Activated naive CD8-positive, alpha-beta T cell treated with anti-CD3 and anti-CD28 coated beads, Interleukin-2, amount 10 ng/mL, durations not matched to agents 7 days and 5 days (primary cell): Measurements from ENCODE around the gene CTNNA2. TPM values are rescaled to one million over a fixed set of nuclear protein-coding genes. Genes with fewer than 3 reads are reported as not detected.

Experiments used
- ATAC-seq: fragments of 150-1000 bp; cut with Tn5 transposase; one replicate; pipeline ENCODE4 v1.10.0; 2021; ENCODE audit warnings: low read depth, moderate library complexity
- POLR2A ChIA-PET: fragments of 350-600 bp; sonication (Branson Sonifier 250); formaldehyde crosslinking; loops from one replicate; lab custom pipeline; 2021; ENCODE audit warnings: antibody characterized with exemption; lab: Charles Lee
- DNase-seq: peaks from one replicate; pipeline ENCODE4 v3.0.0; 2021
- H3K27ac Mint-ChIP-seq: one replicate; pipeline ENCODE4 v1.8.0; 2022; ENCODE audit warnings: mild to moderate bottlenecking, mixed read lengths
- H3K27me3 Mint-ChIP-seq: one replicate; pipeline ENCODE4 v1.8.0; 2022; ENCODE audit warnings: mild to moderate bottlenecking, moderate library complexity, mixed read lengths
- H3K36me3 Mint-ChIP-seq: one replicate; pipeline ENCODE4 v1.8.0; 2021; ENCODE audit warnings: mild to moderate bottlenecking, mixed read lengths
- H3K4me1 Mint-ChIP-seq: one replicate; pipeline ENCODE4 v1.8.0; 2021; ENCODE audit warnings: mixed read lengths
- H3K4me3 Mint-ChIP-seq: one replicate; pipeline ENCODE4 v1.8.0; 2022; ENCODE audit warnings: mild to moderate bottlenecking, moderate library complexity, mixed read lengths
- H3K9me3 Mint-ChIP-seq: one replicate; pipeline ENCODE4 v1.8.0; 2021; ENCODE audit warnings: mixed read lengths
- total RNA-seq, 2 experiments: library from RNA; stranded (reverse); gene quantifications; one replicate each; pipeline ENCODE4 v1.2.3, GENCODE V29; 2021

Gene CTNNA2
- total RNA-seq, 2 experiments from 2014 or later: not detected

GRCh38 chr2:79622508-79622907, 109.7 kb downstream of the CTNNA2 start:
- ATAC-seq (no peak), DNase-seq (no peak)
- Mint-ChIP-seq H3K36me3 (no peaks in the 10 kb centered on the region), H3K4me3 (no peak overlapping the region), H3K27me3 (no peaks in the 10 kb centered on the region), H3K4me1 (no peaks in the 10 kb centered on the region), H3K27ac (no peak overlapping the region), H3K9me3 (peaks cover 8% of the 10 kb centered on the region)
- POLR2A ChIA-PET: no interaction called here

GRCh38 chr2:79627237-79627636, 114.4 kb downstream of the CTNNA2 start:
- Mint-ChIP-seq H3K27me3 (no peaks in the 10 kb centered on the region), H3K9me3 (peaks cover 5% of the 10 kb centered on the region), H3K4me3 (no peak overlapping the region), H3K36me3 (no peaks in the 10 kb centered on the region), H3K27ac (no peak overlapping the region), H3K4me1 (no peaks in the 10 kb centered on the region)
- POLR2A ChIA-PET: no interaction called here
- DNase-seq (no peak), ATAC-seq (no peak)

- no peak for ATAC-seq
- no peak for DNase-seq
- no peak overlapping the region for H3K4me3 Mint-ChIP-seq
- peaks cover 12% of the 10 kb centered on the region for H3K9me3 Mint-ChIP-seq
- no peak overlapping the region for H3K27ac Mint-ChIP-seq
- no peaks in the 10 kb centered on the region for H3K4me1 Mint-ChIP-seq
- POLR2A ChIA-PET: no interaction called here
- H3K27me3 Mint-ChIP-seq: no peaks in the 10 kb centered on the region
- H3K36me3 Mint-ChIP-seq: no peaks in the 10 kb centered on the region
Measured at GRCh38 chr2:79630060-79630459, 117.2 kb downstream of the CTNNA2 start.

DNA sequence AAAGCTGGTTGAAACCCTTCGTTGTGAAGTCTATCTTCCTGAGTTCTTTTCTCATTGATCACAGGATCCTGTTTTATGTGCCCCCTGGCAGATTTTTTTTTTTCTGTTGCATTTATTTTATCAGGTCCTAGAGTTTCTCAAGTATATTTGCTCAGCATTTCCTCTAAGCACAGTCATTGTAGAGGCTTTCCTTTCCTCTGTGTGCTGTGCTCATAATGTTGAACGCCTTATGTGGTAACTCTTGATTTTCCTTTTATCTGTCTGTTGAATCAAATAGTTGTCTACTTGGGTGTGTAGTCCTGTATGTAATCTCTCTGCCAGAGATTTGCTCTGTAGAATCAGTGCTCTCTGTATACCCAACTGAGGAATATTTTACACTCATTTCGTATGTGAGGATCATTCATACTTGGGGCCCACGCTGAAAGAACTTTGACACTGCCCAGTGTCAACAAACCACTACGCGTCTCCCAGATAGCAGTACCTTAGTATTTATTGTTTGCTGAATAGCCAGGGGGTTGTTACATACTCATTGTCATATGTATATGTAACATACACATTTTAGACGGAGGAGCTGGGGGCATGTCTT, 118.2 kb downstream of the CTNNA2 start:
- no peak for ATAC-seq
- no peaks in the 10 kb centered on the region for H3K36me3 Mint-ChIP-seq
- H3K9me3 Mint-ChIP-seq: peaks cover 12% of the 10 kb centered on the region
- H3K4me3 Mint-ChIP-seq: no peak overlapping the region
- H3K4me1 Mint-ChIP-seq: no peaks in the 10 kb centered on the region
- no peaks in the 10 kb centered on the region for H3K27me3 Mint-ChIP-seq
- DNase-seq: no peak
- POLR2A ChIA-PET: no interaction called here
- H3K27ac Mint-ChIP-seq: no peak overlapping the region

DNA sequence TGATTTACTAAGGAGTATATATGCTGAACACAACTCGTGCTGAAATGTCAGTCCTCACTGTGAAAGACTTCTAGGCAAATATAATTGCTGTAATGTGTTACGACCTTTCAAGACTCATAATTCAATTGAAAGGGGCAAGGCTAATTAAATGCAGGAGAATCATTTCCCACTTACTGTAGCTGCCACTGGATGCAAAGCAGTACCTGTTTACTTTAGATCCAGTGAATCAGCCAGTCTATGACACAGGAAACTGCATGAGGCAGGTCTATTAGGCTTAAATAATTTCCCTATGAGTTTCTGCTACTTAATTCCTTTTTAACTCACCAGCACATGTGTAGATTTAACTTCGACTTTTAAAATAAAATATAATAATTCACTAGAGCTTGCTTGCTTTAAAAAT, 125.6 kb downstream of the CTNNA2 start:
- DNase-seq: no peak
- Mint-ChIP-seq H3K4me3 (no peak overlapping the region), H3K27ac (no peak overlapping the region), H3K9me3 (peaks cover 10% of the 10 kb centered on the region), H3K27me3 (no peaks in the 10 kb centered on the region), H3K4me1 (no peaks in the 10 kb centered on the region), H3K36me3 (no peaks in the 10 kb centered on the region)
- POLR2A ChIA-PET: no interaction called here
- ATAC-seq: no peak

GRCh38 chr2:79638954-79639353, 126.1 kb downstream of the CTNNA2 start:
- ATAC-seq (no peak), DNase-seq (no peak)
- no peaks in the 10 kb centered on the region for H3K36me3 Mint-ChIP-seq
- H3K9me3 Mint-ChIP-seq: peaks cover 12% of the 10 kb centered on the region
- POLR2A ChIA-PET: no interaction called here
- no peak overlapping the region for H3K27ac Mint-ChIP-seq
- no peaks in the 10 kb centered on the region for H3K27me3 Mint-ChIP-seq
- H3K4me3 Mint-ChIP-seq: no peak overlapping the region
- H3K4me1 Mint-ChIP-seq: no peaks in the 10 kb centered on the region

DNA sequence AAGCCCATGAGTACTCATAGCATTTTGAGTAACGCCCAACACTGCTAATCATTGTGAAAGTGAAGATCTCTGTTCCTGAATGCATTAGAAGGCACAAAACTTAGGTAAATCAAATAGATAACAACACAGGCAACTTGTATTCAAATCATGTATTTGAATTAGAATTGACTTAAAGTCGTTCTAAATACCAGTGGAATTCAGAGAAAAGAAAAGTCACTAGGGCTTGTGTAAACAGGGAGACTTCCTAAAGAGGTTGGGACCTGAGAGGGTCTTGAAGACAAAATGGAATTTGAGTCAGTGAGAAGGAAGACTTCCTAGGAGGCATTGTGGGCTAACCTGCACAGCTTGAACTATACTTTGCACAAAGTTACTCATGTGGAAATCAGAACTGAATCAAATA, 127.2 kb downstream of the CTNNA2 start:
- H3K36me3 Mint-ChIP-seq: no peaks in the 10 kb centered on the region
- ATAC-seq (no peak), DNase-seq (no peak)
- H3K4me3 Mint-ChIP-seq: no peak overlapping the region
- no peaks in the 10 kb centered on the region for H3K27me3 Mint-ChIP-seq
- H3K4me1 Mint-ChIP-seq: no peaks in the 10 kb centered on the region
- POLR2A ChIA-PET: no interaction called here
- peaks cover 6% of the 10 kb centered on the region for H3K9me3 Mint-ChIP-seq
- H3K27ac Mint-ChIP-seq: no peak overlapping the region

DNA sequence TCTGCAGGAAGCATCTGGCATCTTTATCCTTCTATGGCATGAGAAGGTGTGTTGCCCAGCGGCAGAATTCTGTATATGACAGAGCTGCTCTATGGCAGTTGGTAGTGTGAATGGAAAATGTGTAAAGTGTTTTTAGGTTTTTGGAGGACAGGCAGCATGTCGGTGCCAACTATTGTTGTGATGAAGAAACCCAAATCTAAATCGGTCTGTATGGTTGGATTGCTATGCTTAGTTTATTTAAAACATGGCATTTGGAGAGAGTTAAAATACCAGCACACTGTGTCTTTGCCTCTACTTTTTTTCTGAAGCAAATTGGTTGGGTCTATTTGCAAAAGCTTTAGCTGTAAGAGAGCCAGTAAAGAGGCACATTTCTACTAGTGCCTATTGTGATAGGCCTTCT, 136.7 kb downstream of the CTNNA2 start:
- no peak for DNase-seq
- no peaks in the 10 kb centered on the region for H3K4me1 Mint-ChIP-seq
- no peaks in the 10 kb centered on the region for H3K27me3 Mint-ChIP-seq

GRCh38 chr2:79660557-79660956, 147.7 kb downstream of the CTNNA2 start:
- ATAC-seq (no peak), DNase-seq (no peak)
- no peak overlapping the region for H3K27ac Mint-ChIP-seq
- H3K4me1 Mint-ChIP-seq: no peaks in the 10 kb centered on the region
- POLR2A ChIA-PET: no interaction called here
- H3K9me3 Mint-ChIP-seq: no peaks in the 10 kb centered on the region
- H3K4me3 Mint-ChIP-seq: no peak overlapping the region
- no peaks in the 10 kb centered on the region for H3K36me3 Mint-ChIP-seq
- H3K27me3 Mint-ChIP-seq: no peaks in the 10 kb centered on the region

More for the DNA sequence above, 136.7 kb downstream of the CTNNA2 start:
- peaks cover 11% of the 10 kb centered on the region for H3K9me3 Mint-ChIP-seq
- H3K27ac Mint-ChIP-seq: no peak overlapping the region
- ATAC-seq: no peak
- H3K4me3 Mint-ChIP-seq: no peak overlapping the region
- POLR2A ChIA-PET: no interaction called here
- H3K36me3 Mint-ChIP-seq: no peaks in the 10 kb centered on the region

DNA sequence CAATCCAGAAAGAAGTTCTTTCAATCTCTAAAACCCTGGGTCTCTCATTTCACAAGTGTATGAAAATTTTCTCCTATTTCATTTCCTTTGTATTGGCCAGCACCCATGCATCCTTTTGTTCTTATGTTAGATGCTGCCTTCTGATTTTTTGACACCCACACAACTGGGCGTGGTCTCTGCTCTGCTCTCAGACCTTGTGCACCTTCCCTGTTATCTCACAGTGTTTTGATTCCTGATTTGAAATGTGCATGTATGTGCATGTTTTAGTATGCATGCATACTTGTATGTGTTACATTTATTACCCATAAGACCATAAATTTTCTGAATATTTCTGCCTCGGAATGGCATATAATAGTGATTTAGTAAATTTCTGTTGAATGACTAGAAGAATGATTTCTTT, 152.2 kb downstream of the CTNNA2 start:
- Mint-ChIP-seq H3K36me3 (no peaks in the 10 kb centered on the region), H3K27ac (no peak overlapping the region), H3K4me3 (no peak overlapping the region), H3K9me3 (peaks cover 4% of the 10 kb centered on the region), H3K4me1 (no peaks in the 10 kb centered on the region), H3K27me3 (no peaks in the 10 kb centered on the region)
- POLR2A ChIA-PET: no interaction called here
- no peak for DNase-seq
- no peak for ATAC-seq

DNA sequence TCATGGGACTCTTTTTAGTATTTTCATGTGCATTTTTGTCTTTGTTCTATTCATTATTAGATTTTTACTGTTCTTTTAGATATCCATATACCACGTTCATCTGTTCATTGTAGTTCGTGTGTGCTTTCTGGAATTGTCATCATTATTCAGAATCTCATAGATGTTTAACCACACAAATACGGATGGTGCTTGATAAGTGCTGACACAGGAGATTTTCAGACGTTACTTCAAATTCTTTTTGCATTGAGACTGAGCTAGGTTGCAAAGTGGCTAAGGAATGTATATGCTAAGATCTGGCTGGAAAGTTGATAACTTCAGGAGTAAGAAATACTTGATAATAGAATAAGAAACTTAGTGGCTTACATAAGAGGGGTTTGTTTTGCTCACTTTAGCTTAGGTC, 153.6 kb downstream of the CTNNA2 start:
- ATAC-seq: no peak
- Mint-ChIP-seq H3K4me3 (no peak overlapping the region), H3K27ac (no peak overlapping the region), H3K4me1 (no peaks in the 10 kb centered on the region), H3K9me3 (peaks cover 4% of the 10 kb centered on the region), H3K36me3 (no peaks in the 10 kb centered on the region), H3K27me3 (no peaks in the 10 kb centered on the region)
- no peak for DNase-seq
- POLR2A ChIA-PET: no interaction called here

DNA sequence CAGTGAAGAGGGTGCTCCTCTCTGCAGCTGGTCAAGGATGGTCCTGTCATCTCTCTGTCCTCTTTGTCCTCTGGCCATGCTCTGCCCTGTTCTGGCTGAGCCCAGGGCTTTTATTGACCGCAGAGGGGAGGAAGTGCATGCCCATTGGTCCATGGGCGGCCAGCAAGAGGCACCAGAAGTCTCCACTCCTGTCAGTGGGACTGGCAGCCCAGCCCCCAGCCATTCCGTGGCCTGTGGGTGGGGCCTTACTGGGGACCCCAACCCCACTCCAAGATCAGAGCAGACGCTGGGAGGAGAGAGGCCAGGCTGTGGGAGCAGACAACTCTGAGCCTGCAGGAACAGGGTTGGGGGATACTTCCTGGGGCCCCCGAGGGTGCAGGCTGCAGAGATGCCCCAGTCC, 156.9 kb downstream of the CTNNA2 start:
- Mint-ChIP-seq H3K9me3 (peaks cover 7% of the 10 kb centered on the region), H3K4me1 (no peaks in the 10 kb centered on the region), H3K36me3 (no peaks in the 10 kb centered on the region), H3K27me3 (no peaks in the 10 kb centered on the region), H3K27ac (no peak overlapping the region), H3K4me3 (no peak overlapping the region)
- POLR2A ChIA-PET: no interaction called here
- ATAC-seq: no peak
- DNase-seq: no peak

DNA sequence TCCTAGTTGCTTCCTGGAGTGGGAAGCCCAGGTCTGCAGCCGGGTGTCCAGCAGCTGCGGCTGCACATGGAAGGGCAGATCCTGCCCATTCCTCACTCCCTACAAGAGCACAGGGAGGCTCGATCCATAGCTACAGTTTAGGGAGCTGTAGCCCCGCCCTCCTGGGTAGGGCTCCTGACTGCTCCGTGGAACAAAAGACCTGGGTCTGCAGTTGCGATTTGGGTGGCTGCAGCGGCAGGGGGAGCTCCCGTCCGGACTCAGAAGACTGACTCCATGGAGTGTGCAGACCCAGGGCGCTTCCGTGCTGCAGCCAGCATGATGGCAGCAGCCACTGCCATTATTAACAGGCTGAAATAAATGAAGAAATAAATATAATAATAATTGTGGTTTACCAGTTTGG, 157.3 kb downstream of the CTNNA2 start:
- no peaks in the 10 kb centered on the region for H3K27me3 Mint-ChIP-seq
- H3K9me3 Mint-ChIP-seq: peaks cover 7% of the 10 kb centered on the region
- no peak for ATAC-seq

DNA sequence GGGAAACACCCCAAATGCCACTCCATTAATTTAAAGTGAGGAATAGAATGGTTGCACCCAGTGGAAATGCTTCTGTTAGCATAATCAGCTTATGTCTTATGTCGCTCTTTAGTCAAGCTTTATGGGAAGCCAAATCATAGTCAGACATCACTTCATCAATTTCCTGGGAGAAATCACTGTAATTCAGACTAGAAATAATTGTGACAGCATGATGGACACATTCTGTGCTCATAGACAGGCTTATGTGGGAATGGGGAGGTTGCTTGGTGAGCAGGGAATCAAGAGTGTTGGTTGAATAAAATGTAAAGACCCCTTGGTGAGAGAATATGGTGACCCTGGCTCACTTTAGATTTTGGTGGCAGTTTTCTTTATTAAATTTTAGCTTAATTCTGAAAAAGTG, 174.0 kb downstream of the CTNNA2 start:
- DNase-seq (no peak), ATAC-seq (no peak)
- no peaks in the 10 kb centered on the region for H3K36me3 Mint-ChIP-seq
- POLR2A ChIA-PET: no interaction called here
- peaks cover 3% of the 10 kb centered on the region for H3K9me3 Mint-ChIP-seq
- no peak overlapping the region for H3K27ac Mint-ChIP-seq
- H3K4me3 Mint-ChIP-seq: no peak overlapping the region
- no peaks in the 10 kb centered on the region for H3K27me3 Mint-ChIP-seq
- H3K4me1 Mint-ChIP-seq: no peaks in the 10 kb centered on the region

More for the DNA sequence above, 157.3 kb downstream of the CTNNA2 start:
- Mint-ChIP-seq H3K4me3 (no peak overlapping the region), H3K4me1 (no peaks in the 10 kb centered on the region), H3K27ac (no peak overlapping the region), H3K36me3 (no peaks in the 10 kb centered on the region)
- no peak for DNase-seq
- POLR2A ChIA-PET: no interaction called here

- Mint-ChIP-seq H3K36me3 (no peaks in the 10 kb centered on the region), H3K4me1 (no peaks in the 10 kb centered on the region), H3K27ac (no peak overlapping the region), H3K4me3 (no peak overlapping the region), H3K27me3 (no peaks in the 10 kb centered on the region), H3K9me3 (peaks cover 7% of the 10 kb centered on the region)
- ATAC-seq (no peak), DNase-seq (no peak)
- POLR2A ChIA-PET: no interaction called here
Measured at GRCh38 chr2:79695248-79695647, 182.4 kb downstream of the CTNNA2 start.
